GM12891 (cell line): ENCODE data around the gene CEP57L1. TPM values are rescaled to one million over a fixed set of nuclear protein-coding genes. Genes with fewer than 3 reads are reported as not detected.
A peak's percentile ranks its signal among the peaks of the same experiment; 100 is the strongest.

Experiments used
- DNase-seq: peaks from one replicate; pipeline ENCODE4 v3.0.0; 2011; ENCODE audit warnings: low spot score; ENCODE audit not compliant: insufficient read length
- FAIRE-seq: peaks from 2 replicates; lab custom pipeline; 2011; peaks lifted over from hg19 to GRCh38; lab: Jason Lieb, UNC
- PAX5 ChIP-seq: IDR thresholded peaks from 2 replicates; pipeline ENCODE4 v1.6.1; 2011; ENCODE audit warnings: low read length, moderate library complexity, mild to moderate bottlenecking; ENCODE audit not compliant: insufficient read depth, severe bottlenecking
- POLR2A ChIP-seq: IDR thresholded peaks from 2 replicates; pipeline ENCODE4 v1.6.1; 2011; ENCODE audit warnings: low read depth, low read length, control low read depth
- POLR2AphosphoS5 ChIP-seq: IDR thresholded peaks from 2 replicates; pipeline ENCODE4 v1.6.1; 2011; ENCODE audit warnings: low read depth, low read length, control low read depth
- POU2F2 ChIP-seq: IDR thresholded peaks from 2 replicates; pipeline ENCODE4 v1.6.1; 2011; ENCODE audit warnings: low read depth, mild to moderate bottlenecking, control low read depth, low read length, moderate library complexity
- SPI1 ChIP-seq: IDR thresholded peaks from 2 replicates; pipeline ENCODE4 v1.6.1; 2011; ENCODE audit warnings: low read depth, low read length, control low read depth
- TAF1 ChIP-seq: IDR thresholded peaks from 2 replicates; pipeline ENCODE4 v1.6.1; 2011; ENCODE audit warnings: low read depth, low read length, control low read depth
- polyA plus RNA-seq: library from polyadenylated mRNA; unstranded; fragments of >200 nt; gene quantifications from one replicate; pipeline ENCODE4 v1.2.1, GENCODE V29; 2012; ENCODE audit warnings: low read depth, missing spikeins, inconsistent platforms; ENCODE audit not compliant: missing spikeins

CEP57L1 gene
- polyA plus RNA-seq: 7.8 TPM

GRCh38 chr6:109095036-109095834, at the start of gene CEP57L1:
Gene CEP57L1, plus strand, starts transcription at chr6:109095507. Its CDS starts 49,715 bp downstream, at chr6:109145222.
- FAIRE-seq (peak; percentile 94), DNase-seq (peak; percentile 56)
- TF ChIP-seq PAX5: peak; percentile 80
- TF ChIP-seq SPI1: no peak
- TF ChIP-seq POLR2A: peak; percentile 39; the same call in 1 of the 2 replicates
- TF ChIP-seq TAF1: no peak
- no peak for TF ChIP-seq POU2F2
- TF ChIP-seq POLR2AphosphoS5: peak; percentile 41; the same call in 1 of the 2 replicates

- DNase-seq (no peak), FAIRE-seq (no peak)
- no peak for TF ChIP-seq PAX5
- no peak for TF ChIP-seq POLR2AphosphoS5
- no peak for TF ChIP-seq SPI1
- TF ChIP-seq POU2F2: no peak
- no peak for TF ChIP-seq POLR2A
- no peak for TF ChIP-seq TAF1
Measured at GRCh38 chr6:109048176-109048575, 47.1 kb upstream of the CEP57L1 start.

- DNase-seq: no peak
- TF ChIP-seq TAF1: no peak
- no peak for TF ChIP-seq SPI1
- no peak for TF ChIP-seq POLR2A
- TF ChIP-seq PAX5: no peak
- TF ChIP-seq POLR2AphosphoS5: no peak
- TF ChIP-seq POU2F2: no peak
- FAIRE-seq: no peak
Measured at GRCh38 chr6:109048670-109049415, 46.5 kb upstream of the CEP57L1 start.

- no peak for DNase-seq
- no peak for FAIRE-seq
- TF ChIP-seq POU2F2 (no peak), PAX5 (no peak)
Measured at GRCh38 chr6:109050012-109050411, 45.3 kb upstream of the CEP57L1 start.

GRCh38 chr6:109050447-109051102, 44.7 kb upstream of the CEP57L1 start:
- DNase-seq (no peak), FAIRE-seq (no peak)
- TF ChIP-seq POU2F2: no peak
- TF ChIP-seq POLR2A: no peak
- no peak for TF ChIP-seq TAF1
- TF ChIP-seq PAX5: no peak
- no peak for TF ChIP-seq POLR2AphosphoS5
- no peak for TF ChIP-seq SPI1

GRCh38 chr6:109051301-109052017, 43.8 kb upstream of the CEP57L1 start:
- TF ChIP-seq PAX5 (no peak), SPI1 (no peak), POLR2AphosphoS5 (no peak), TAF1 (no peak), POLR2A (no peak), POU2F2 (no peak)
- DNase-seq (no peak), FAIRE-seq (no peak)

- FAIRE-seq: no peak
- DNase-seq: no peak
- TF ChIP-seq POLR2AphosphoS5 (no peak), POLR2A (no peak), POU2F2 (no peak), SPI1 (no peak; the same call in 1 of the 2 replicates), PAX5 (no peak), TAF1 (no peak)
Measured at GRCh38 chr6:109052018-109052651, 43.2 kb upstream of the CEP57L1 start.

GRCh38 chr6:109052852-109053251, 42.5 kb upstream of the CEP57L1 start:
- no peak for FAIRE-seq
- TF ChIP-seq POLR2A (no peak), TAF1 (no peak), PAX5 (no peak), SPI1 (no peak), POU2F2 (no peak), POLR2AphosphoS5 (no peak)
- DNase-seq: no peak
